ENCODE data around the gene FCER1G. TPM values are rescaled to one million over a fixed set of nuclear protein-coding genes. Genes with fewer than 3 reads are reported as not detected.

FCER1G gene
- polyA plus RNA-seq, 1 donor from 2014 or later, result 3.5 TPM

DNA sequence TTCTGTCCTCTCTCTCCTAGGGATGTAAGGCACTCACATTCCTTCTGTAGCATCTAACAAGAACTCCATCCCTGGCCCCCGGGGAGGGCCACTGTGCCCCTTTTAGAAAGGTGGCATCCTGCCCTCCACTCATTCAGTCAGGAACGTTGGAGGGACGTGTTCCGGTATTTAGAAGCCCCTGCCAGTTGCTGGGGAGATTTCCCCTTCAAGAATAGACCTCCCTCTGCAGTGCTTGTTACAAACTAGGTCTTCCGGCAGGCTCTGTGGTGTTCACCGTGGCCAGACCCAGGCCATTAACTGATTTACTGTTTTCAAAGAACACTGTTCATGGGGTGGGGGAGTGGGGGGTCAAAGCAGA lies 44.2 kb downstream of the FCER1G start:
- Histone ChIP-seq H3K79me2 (replicated peaks; ENCODE audit: insufficient read depth, low read length) (no peaks in the 10 kb centered on the region), H3K9me2 (ENCODE audit: insufficient read depth, low read length) (no peaks in the 10 kb centered on the region), H3K9me3 (ENCODE audit: low read length) (peaks cover 3% of the 10 kb centered on the region), H3K4me2 (ENCODE audit: low read length) (peak overlapping the region; percentile 33), H3K27me3 (ENCODE audit: insufficient read depth, low read depth, low read length) (peaks cover 20% of the 10 kb centered on the region), H3K9ac (ENCODE audit: low read length) (peak overlapping the region; percentile 66), H3K4me3 (ENCODE audit: low read length) (peak overlapping the region; percentile 80), H3K27ac (ENCODE audit: low read length) (no peak overlapping the region), H3K36me3 (ENCODE audit: insufficient read depth, low read length) (no peaks in the 10 kb centered on the region), H2AFZ (ENCODE audit: low read depth, low read length) (peak overlapping the region; percentile 25), H3F3A (ENCODE audit: insufficient read depth, low read length, poor library complexity, severe bottlenecking) (no peaks in the 10 kb centered on the region), H4K20me1 (ENCODE audit: insufficient read depth) (no peaks in the 10 kb centered on the region)
- TF ChIP-seq SMC3 (conservative IDR thresholded peaks at IDR 0.05; ENCODE audit: poor library complexity) (no peak), EP300 (conservative IDR thresholded peaks at IDR 0.05; ENCODE audit: poor library complexity, severe bottlenecking) (no peak), TAF1 (IDR thresholded peaks at IDR 0.05; ENCODE audit: low read depth) (no peak), POLR2AphosphoS5 (IDR thresholded peaks at IDR 0.05) (no peak), RAD21 (conservative IDR thresholded peaks at IDR 0.05) (no peak), EZH2 (IDR thresholded peaks at IDR 0.05; ENCODE audit: borderline replicate concordance, insufficient read depth, low read length, poor library complexity, severe bottlenecking) (no peak), MXI1 (conservative IDR thresholded peaks at IDR 0.05; ENCODE audit: poor library complexity, severe bottlenecking) (no peak)
- TF ChIP-seq, protein P1, sequence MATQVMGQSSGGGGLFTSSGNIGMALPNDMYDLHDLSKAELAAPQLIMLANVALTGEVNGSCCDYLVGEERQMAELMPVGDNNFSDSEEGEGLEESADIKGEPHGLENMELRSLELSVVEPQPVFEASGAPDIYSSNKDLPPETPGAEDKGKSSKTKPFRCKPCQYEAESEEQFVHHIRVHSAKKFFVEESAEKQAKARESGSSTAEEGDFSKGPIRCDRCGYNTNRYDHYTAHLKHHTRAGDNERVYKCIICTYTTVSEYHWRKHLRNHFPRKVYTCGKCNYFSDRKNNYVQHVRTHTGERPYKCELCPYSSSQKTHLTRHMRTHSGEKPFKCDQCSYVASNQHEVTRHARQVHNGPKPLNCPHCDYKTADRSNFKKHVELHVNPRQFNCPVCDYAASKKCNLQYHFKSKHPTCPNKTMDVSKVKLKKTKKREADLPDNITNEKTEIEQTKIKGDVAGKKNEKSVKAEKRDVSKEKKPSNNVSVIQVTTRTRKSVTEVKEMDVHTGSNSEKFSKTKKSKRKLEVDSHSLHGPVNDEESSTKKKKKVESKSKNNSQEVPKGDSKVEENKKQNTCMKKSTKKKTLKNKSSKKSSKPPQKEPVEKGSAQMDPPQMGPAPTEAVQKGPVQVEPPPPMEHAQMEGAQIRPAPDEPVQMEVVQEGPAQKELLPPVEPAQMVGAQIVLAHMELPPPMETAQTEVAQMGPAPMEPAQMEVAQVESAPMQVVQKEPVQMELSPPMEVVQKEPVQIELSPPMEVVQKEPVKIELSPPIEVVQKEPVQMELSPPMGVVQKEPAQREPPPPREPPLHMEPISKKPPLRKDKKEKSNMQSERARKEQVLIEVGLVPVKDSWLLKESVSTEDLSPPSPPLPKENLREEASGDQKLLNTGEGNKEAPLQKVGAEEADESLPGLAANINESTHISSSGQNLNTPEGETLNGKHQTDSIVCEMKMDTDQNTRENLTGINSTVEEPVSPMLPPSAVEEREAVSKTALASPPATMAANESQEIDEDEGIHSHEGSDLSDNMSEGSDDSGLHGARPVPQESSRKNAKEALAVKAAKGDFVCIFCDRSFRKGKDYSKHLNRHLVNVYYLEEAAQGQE (IDR thresholded peaks at IDR 0.05; ENCODE audit: borderline replicate concordance), result no peak
- TF ChIP-seq, protein P2, sequence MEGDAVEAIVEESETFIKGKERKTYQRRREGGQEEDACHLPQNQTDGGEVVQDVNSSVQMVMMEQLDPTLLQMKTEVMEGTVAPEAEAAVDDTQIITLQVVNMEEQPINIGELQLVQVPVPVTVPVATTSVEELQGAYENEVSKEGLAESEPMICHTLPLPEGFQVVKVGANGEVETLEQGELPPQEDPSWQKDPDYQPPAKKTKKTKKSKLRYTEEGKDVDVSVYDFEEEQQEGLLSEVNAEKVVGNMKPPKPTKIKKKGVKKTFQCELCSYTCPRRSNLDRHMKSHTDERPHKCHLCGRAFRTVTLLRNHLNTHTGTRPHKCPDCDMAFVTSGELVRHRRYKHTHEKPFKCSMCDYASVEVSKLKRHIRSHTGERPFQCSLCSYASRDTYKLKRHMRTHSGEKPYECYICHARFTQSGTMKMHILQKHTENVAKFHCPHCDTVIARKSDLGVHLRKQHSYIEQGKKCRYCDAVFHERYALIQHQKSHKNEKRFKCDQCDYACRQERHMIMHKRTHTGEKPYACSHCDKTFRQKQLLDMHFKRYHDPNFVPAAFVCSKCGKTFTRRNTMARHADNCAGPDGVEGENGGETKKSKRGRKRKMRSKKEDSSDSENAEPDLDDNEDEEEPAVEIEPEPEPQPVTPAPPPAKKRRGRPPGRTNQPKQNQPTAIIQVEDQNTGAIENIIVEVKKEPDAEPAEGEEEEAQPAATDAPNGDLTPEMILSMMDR (IDR thresholded peaks at IDR 0.05; ENCODE audit: poor library complexity, severe bottlenecking), result no peak

- Histone ChIP-seq H3K9me2 (ENCODE audit: insufficient read depth, low read length) (no peaks in the 10 kb centered on the region), H4K20me1 (ENCODE audit: insufficient read depth) (no peaks in the 10 kb centered on the region), H3K36me3 (ENCODE audit: insufficient read depth, low read length) (no peaks in the 10 kb centered on the region), H2AFZ (ENCODE audit: low read depth, low read length) (no peak overlapping the region), H3K9ac (ENCODE audit: low read length) (no peak overlapping the region), H3K27me3 (ENCODE audit: insufficient read depth, low read depth, low read length) (peaks cover 20% of the 10 kb centered on the region), H3K4me2 (ENCODE audit: low read length) (peak overlapping the region; percentile 2), H3F3A (ENCODE audit: insufficient read depth, low read length, poor library complexity, severe bottlenecking) (no peaks in the 10 kb centered on the region), H3K4me3 (ENCODE audit: low read length) (peak overlapping the region; percentile 80), H3K9me3 (ENCODE audit: low read length) (peaks cover 3% of the 10 kb centered on the region), H3K27ac (ENCODE audit: low read length) (no peak overlapping the region), H3K79me2 (replicated peaks; ENCODE audit: insufficient read depth, low read length) (no peaks in the 10 kb centered on the region)
- TF ChIP-seq RAD21 (conservative IDR thresholded peaks at IDR 0.05) (no peak), MXI1 (conservative IDR thresholded peaks at IDR 0.05; ENCODE audit: poor library complexity, severe bottlenecking) (no peak)
These were observed 44.7 kb downstream of the FCER1G start for GRCh38 chr1:161259765-161260164.
